Neural cell (in vitro differentiated cells): ENCODE measurements around the gene RFX2. TPM values are rescaled to one million over a fixed set of nuclear protein-coding genes. Genes with fewer than 3 reads are reported as not detected.
A peak's percentile ranks its signal among the peaks of the same experiment; 100 is the strongest.

Experiments used
- H2AFZ ChIP-seq: fragments of 200-600, 300-800 bp; sonication (generic), shearing (Covaris generic); 2 replicates; pipeline ENCODE4 v1.6.0; 2014; ENCODE audit warnings: low read depth, mild to moderate bottlenecking, antibody characterized with exemption, low read length, moderate library complexity
- H3F3A ChIP-seq: fragments of 200-600 bp; shearing (Covaris generic); 2 replicates; pipeline ENCODE4 v1.6.1; 2016; ENCODE audit warnings: mild to moderate bottlenecking, moderate library complexity, mixed read lengths, antibody characterized with exemption, low read length; ENCODE audit not compliant: insufficient read depth, poor library complexity, severe bottlenecking
- H3K27ac ChIP-seq: fragments of 200-600, 300-800 bp; sonication (generic), shearing (Covaris generic); 2 replicates; pipeline ENCODE4 v1.5.1; 2014; ENCODE audit warnings: mild to moderate bottlenecking, low read length, moderate library complexity
- H3K27me3 ChIP-seq: fragments of 300-800, 200-600 bp; sonication (generic), shearing (Covaris generic); 2 replicates; pipeline ENCODE4 v1.6.0; 2014; ENCODE audit warnings: mild to moderate bottlenecking, low read depth, low read length, moderate library complexity; ENCODE audit not compliant: insufficient read depth
- H3K36me3 ChIP-seq: fragments of 300-800, 200-600 bp; sonication (generic), shearing (Covaris generic); 2 replicates; pipeline ENCODE4 v1.5.1; 2014; ENCODE audit warnings: mild to moderate bottlenecking, antibody characterized with exemption, low read length, moderate library complexity; ENCODE audit not compliant: insufficient read depth
- H3K4me2 ChIP-seq: fragments of 300-800, 200-600 bp; sonication (generic), shearing (Covaris generic); 2 replicates; pipeline ENCODE4 v1.6.0; 2014; ENCODE audit warnings: mild to moderate bottlenecking, low read length
- H3K4me3 ChIP-seq: fragments of 300-800, 200-600 bp; sonication (generic), shearing (Covaris generic); 2 replicates; pipeline ENCODE4 v1.5.1; 2014; ENCODE audit warnings: mild to moderate bottlenecking, low read length, moderate library complexity
- H3K79me2 ChIP-seq: fragments of 200-600 bp; shearing (Covaris generic); replicated peaks from 2 replicates; pipeline ENCODE4 v1.6.0; 2014; ENCODE audit warnings: mild to moderate bottlenecking, low read length, moderate library complexity; ENCODE audit not compliant: insufficient read depth
- H3K9ac ChIP-seq: fragments of 300-800, 200-600 bp; sonication (generic), shearing (Covaris generic); 2 replicates; pipeline ENCODE4 v1.6.1; 2016; ENCODE audit warnings: mild to moderate bottlenecking, low read length, mixed read lengths
- H3K9me2 ChIP-seq: fragments of 200-600 bp; shearing (Covaris generic); 2 replicates; pipeline ENCODE4 v1.6.1; 2016; ENCODE audit warnings: mild to moderate bottlenecking, low read length, mixed read lengths; ENCODE audit not compliant: insufficient read depth
- H3K9me3 ChIP-seq: fragments of 200-600, 300-800 bp; sonication (generic), shearing (Covaris generic); 2 replicates; pipeline ENCODE4 v1.6.1; 2016; ENCODE audit warnings: mild to moderate bottlenecking, mixed run types, low read length, moderate library complexity, mixed read lengths
- H4K20me1 ChIP-seq: fragments of 200-600 bp; shearing (Covaris generic); 2 replicates; pipeline ENCODE4 v1.6.1; 2016; ENCODE audit warnings: mild to moderate bottlenecking, mixed run types; ENCODE audit not compliant: insufficient read depth
- CTCF ChIP-seq: fragments of 450-650 bp; IDR thresholded peaks from 2 replicates; pipeline ENCODE4 v1.5.1; 2014; ENCODE audit warnings: antibody characterized with exemption, mild to moderate bottlenecking, moderate library complexity; ENCODE audit not compliant: poor library complexity, severe bottlenecking
- EP300 ChIP-seq: fragments of 450-650 bp; conservative IDR thresholded peaks from 2 replicates; pipeline ENCODE4 v1.6.1; 2014; ENCODE audit warnings: antibody characterized with exemption, mild to moderate bottlenecking, moderate library complexity; ENCODE audit not compliant: poor library complexity, severe bottlenecking
- EZH2 ChIP-seq: fragments of 200-600, 300-800 bp; shearing (Covaris generic), sonication (generic); IDR thresholded peaks from 2 replicates; pipeline ENCODE4 v1.6.1; 2014; ENCODE audit warnings: antibody characterized with exemption, low read length, borderline replicate concordance, mild to moderate bottlenecking; ENCODE audit not compliant: insufficient read depth, poor library complexity, severe bottlenecking
- MXI1 ChIP-seq: fragments of 450-650 bp; conservative IDR thresholded peaks from 2 replicates; pipeline ENCODE4 v1.6.1; 2014; ENCODE audit warnings: antibody characterized with exemption, mild to moderate bottlenecking; ENCODE audit not compliant: poor library complexity, severe bottlenecking
- POLR2AphosphoS5 ChIP-seq: IDR thresholded peaks from 2 replicates; pipeline ENCODE4 v1.6.1; 2012
- RAD21 ChIP-seq: fragments of 450-650 bp; conservative IDR thresholded peaks from 2 replicates; pipeline ENCODE4 v1.6.1; 2014; ENCODE audit warnings: antibody characterized with exemption, mild to moderate bottlenecking, moderate library complexity
- REST ChIP-seq: IDR thresholded peaks from 2 replicates; pipeline ENCODE4 v1.6.1; 2012; ENCODE audit warnings: borderline replicate concordance
- SMC3 ChIP-seq: fragments of 450-650 bp; conservative IDR thresholded peaks from 2 replicates; pipeline ENCODE4 v1.6.1; 2014; ENCODE audit warnings: antibody characterized with exemption, mild to moderate bottlenecking, moderate library complexity; ENCODE audit not compliant: poor library complexity
- TAF1 ChIP-seq: IDR thresholded peaks from 2 replicates; pipeline ENCODE4 v1.6.1; 2012; ENCODE audit warnings: low read depth
- polyA plus RNA-seq: library from polyadenylated mRNA; depleted of rRNA; stranded (reverse); fragments of >200 nt; gene quantifications from 2 replicates; pipeline ENCODE4 v1.2.3, GENCODE V29; 2014

RFX2 gene
- polyA plus RNA-seq, 1 donor from 2014 or later = 0.69 TPM

DNA sequence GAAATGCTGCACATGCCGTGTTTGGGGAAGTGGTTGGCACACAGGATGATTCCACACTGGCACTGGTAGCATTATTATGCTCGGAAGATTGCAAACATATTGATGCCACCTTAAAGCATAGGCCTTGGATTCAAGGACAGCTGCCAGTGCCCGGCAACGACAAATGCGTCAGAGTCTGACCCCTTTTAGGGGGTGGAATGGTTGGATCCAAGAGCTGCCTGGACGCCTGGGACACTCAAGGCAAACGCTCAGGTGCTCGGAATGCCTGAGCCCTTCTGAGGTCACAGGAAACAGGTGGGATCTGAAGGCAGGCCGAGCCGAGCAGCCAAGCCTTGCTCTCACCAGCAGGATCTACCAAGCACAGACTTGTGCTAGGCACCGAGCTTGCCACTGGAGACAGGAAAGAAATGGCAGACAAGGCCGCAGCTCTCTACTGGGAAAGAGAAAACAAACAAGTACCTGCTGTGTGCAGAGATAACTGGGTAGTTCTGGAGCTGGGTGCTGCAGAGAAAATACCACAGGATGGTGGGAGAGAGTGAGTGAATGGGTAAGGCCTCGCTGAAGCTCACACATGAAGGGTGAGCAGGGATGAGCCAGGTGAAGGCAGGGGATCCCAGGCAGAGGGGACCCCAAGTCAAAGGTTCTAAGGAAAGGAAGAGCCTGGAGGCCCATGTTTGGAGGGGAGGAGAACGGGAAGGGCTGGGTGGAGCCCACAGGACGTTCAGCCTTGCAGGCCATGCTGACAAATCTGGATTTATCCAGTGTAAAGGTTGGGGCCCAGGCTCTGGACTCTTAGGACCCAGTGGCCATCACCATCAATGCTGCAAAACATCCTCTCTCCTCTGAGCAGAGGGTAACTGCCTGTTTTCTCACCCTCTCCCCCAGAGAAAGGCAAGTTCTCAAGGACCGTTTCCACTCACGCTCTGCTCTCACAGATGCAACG, 141.6 kb downstream of the RFX2 start:
- TF ChIP-seq CTCF = no peak
- TF ChIP-seq POLR2AphosphoS5 = no peak
- no peak for TF ChIP-seq SMC3
- TF ChIP-seq EP300 = no peak
- TF ChIP-seq TAF1 = no peak
- H3K4me3 ChIP-seq = no peak overlapping the region
- no peaks in the 10 kb centered on the region for H3F3A ChIP-seq
- H3K27ac ChIP-seq = no peak overlapping the region
- no peak overlapping the region for H3K9ac ChIP-seq
- peaks cover 13% of the 10 kb centered on the region for H4K20me1 ChIP-seq
- no peaks in the 10 kb centered on the region for H3K9me3 ChIP-seq
- peaks cover 89% of the 10 kb centered on the region for H3K79me2 ChIP-seq
- H3K27me3 ChIP-seq = no peaks in the 10 kb centered on the region
- H3K36me3 ChIP-seq = no peaks in the 10 kb centered on the region
- H3K9me2 ChIP-seq = no peaks in the 10 kb centered on the region
- H2AFZ ChIP-seq = no peak overlapping the region
- no peak overlapping the region for H3K4me2 ChIP-seq

- no peaks in the 10 kb centered on the region for H3K27me3 ChIP-seq
- H3K9ac ChIP-seq = no peak overlapping the region
- H3F3A ChIP-seq = no peaks in the 10 kb centered on the region
- no peak overlapping the region for H3K4me2 ChIP-seq
- no peak overlapping the region for H2AFZ ChIP-seq
- H3K9me2 ChIP-seq = no peaks in the 10 kb centered on the region
- peaks cover 13% of the 10 kb centered on the region for H4K20me1 ChIP-seq
- peaks cover 89% of the 10 kb centered on the region for H3K79me2 ChIP-seq
- no peak overlapping the region for H3K4me3 ChIP-seq
- H3K36me3 ChIP-seq = no peaks in the 10 kb centered on the region
- no peak for TF ChIP-seq EP300
- peak; percentile 61 for TF ChIP-seq RAD21
- no peak for TF ChIP-seq TAF1
- TF ChIP-seq SMC3 = peak; percentile 55
- no peak for TF ChIP-seq EZH2
- TF ChIP-seq REST = no peak
- TF ChIP-seq CTCF = peak; percentile 78
- no peak for TF ChIP-seq POLR2AphosphoS5
- TF ChIP-seq MXI1 = no peak
- H3K9me3 ChIP-seq = no peaks in the 10 kb centered on the region
- H3K27ac ChIP-seq = no peak overlapping the region
Observed at GRCh38 chr19:5967994-5968430, 142.3 kb downstream of the RFX2 start.
